Panc1 (cell line): ENCODE data around the gene PCLO.

Experiments used
- CTCF ChIP-seq: fragments of 450-650 bp; IDR thresholded peaks from 2 replicates; pipeline ENCODE4 v1.5.1; 2017; ENCODE audit warnings: mild to moderate bottlenecking
- POLR2AphosphoS5 ChIP-seq: IDR thresholded peaks from 2 replicates; pipeline ENCODE4 v1.6.1; 2012; ENCODE audit warnings: mild to moderate bottlenecking, low read depth, low read length, moderate library complexity
- SIN3A ChIP-seq: IDR thresholded peaks from 2 replicates; pipeline ENCODE4 v1.6.1; 2012; ENCODE audit warnings: low read depth, mild to moderate bottlenecking, low read length, moderate library complexity, borderline replicate concordance; ENCODE audit not compliant: insufficient read depth
- TCF7L2 ChIP-seq: IDR thresholded peaks from 2 replicates; pipeline ENCODE4 v1.6.1; 2011; ENCODE audit warnings: mild to moderate bottlenecking, low read depth, low read length, inconsistent platforms
- TF ChIP-seq, protein P1 (sequence below), 2 experiments: IDR thresholded peaks; 2 replicates each; pipeline ENCODE4 v1.6.1; 2011 to 2012; ENCODE audit warnings: low read depth in 2 of 2, control low read depth in 1 of 2, low read length in 1 of 2, mild to moderate bottlenecking in 1 of 2, moderate library complexity in 1 of 2; ENCODE audit not compliant: insufficient read depth in 1 of 2

DNA sequence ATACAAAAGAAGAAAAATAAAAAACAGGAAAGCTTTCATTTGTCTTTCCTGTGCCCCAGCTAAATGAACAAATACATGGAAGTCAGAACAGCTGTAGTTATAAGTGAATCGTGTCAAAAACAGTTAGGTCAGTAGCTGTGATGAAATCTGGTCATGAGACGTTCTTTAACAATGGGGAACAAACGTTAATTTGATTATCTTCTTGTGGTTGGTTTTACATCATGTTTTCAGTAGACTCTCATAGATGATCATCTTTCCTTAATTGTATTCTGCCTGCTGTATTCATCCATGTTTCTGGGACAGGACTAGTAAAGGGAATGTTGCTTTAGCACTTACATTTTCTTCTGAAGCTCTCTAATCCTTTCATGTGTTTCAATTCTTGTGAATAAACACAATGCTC, 97.0 kb downstream of the PCLO start:
- TF ChIP-seq CTCF = no peak
- TF ChIP-seq SIN3A = no peak
- no peak for TF ChIP-seq POLR2AphosphoS5
- no peak for TF ChIP-seq TCF7L2
- TF ChIP-seq, protein P1, sequence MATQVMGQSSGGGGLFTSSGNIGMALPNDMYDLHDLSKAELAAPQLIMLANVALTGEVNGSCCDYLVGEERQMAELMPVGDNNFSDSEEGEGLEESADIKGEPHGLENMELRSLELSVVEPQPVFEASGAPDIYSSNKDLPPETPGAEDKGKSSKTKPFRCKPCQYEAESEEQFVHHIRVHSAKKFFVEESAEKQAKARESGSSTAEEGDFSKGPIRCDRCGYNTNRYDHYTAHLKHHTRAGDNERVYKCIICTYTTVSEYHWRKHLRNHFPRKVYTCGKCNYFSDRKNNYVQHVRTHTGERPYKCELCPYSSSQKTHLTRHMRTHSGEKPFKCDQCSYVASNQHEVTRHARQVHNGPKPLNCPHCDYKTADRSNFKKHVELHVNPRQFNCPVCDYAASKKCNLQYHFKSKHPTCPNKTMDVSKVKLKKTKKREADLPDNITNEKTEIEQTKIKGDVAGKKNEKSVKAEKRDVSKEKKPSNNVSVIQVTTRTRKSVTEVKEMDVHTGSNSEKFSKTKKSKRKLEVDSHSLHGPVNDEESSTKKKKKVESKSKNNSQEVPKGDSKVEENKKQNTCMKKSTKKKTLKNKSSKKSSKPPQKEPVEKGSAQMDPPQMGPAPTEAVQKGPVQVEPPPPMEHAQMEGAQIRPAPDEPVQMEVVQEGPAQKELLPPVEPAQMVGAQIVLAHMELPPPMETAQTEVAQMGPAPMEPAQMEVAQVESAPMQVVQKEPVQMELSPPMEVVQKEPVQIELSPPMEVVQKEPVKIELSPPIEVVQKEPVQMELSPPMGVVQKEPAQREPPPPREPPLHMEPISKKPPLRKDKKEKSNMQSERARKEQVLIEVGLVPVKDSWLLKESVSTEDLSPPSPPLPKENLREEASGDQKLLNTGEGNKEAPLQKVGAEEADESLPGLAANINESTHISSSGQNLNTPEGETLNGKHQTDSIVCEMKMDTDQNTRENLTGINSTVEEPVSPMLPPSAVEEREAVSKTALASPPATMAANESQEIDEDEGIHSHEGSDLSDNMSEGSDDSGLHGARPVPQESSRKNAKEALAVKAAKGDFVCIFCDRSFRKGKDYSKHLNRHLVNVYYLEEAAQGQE (IDR thresholded peaks at IDR 0.05; ENCODE audit: insufficient read depth in 1 of 2, low read depth in 2 of 2, low read length in 1 of 2) = no peak
